HFF-Myc (cell line): ENCODE measurements around the gene RYR3.

Experiments used
- DNase-seq: peaks from one replicate; pipeline ENCODE4 v3.0.0-alpha.2; 2011; ENCODE audit warnings: low read depth; ENCODE audit errors: extremely low read depth
- H3K4me3 ChIP-seq: replicated peaks from 2 replicates; pipeline ENCODE4 v1.5.1; 2011; ENCODE audit warnings: low read depth, mild to moderate bottlenecking, control low read depth, low read length
- TF ChIP-seq, protein P1 (sequence below): IDR thresholded peaks from 2 replicates; pipeline ENCODE4 v1.5.1; 2012; ENCODE audit warnings: mild to moderate bottlenecking, low read depth, low read length, control low read depth; ENCODE audit errors: missing control alignments

The RYR3 gene

DNA sequence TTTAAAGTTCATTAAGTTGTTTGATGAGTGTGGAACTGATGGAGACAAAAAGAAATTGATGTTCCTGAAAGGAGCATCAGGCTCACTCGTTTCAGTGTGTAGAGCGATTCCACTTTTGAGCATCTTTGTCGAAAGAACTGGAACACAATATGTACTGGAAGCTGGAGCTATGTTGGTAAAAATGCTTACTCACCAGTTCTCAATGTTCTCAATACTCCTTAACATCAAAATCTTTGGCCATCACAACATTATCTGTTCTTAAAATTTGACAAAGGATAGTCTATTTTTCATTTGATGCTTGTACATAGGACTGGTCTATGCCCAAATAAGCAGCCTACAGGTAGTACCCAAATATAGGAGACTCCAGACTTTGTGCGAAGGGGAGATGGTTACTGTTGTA, 18.7 kb downstream of the RYR3 start:
- no peak overlapping the region for H3K4me3 ChIP-seq
- no peak for DNase-seq
- TF ChIP-seq, protein P1, sequence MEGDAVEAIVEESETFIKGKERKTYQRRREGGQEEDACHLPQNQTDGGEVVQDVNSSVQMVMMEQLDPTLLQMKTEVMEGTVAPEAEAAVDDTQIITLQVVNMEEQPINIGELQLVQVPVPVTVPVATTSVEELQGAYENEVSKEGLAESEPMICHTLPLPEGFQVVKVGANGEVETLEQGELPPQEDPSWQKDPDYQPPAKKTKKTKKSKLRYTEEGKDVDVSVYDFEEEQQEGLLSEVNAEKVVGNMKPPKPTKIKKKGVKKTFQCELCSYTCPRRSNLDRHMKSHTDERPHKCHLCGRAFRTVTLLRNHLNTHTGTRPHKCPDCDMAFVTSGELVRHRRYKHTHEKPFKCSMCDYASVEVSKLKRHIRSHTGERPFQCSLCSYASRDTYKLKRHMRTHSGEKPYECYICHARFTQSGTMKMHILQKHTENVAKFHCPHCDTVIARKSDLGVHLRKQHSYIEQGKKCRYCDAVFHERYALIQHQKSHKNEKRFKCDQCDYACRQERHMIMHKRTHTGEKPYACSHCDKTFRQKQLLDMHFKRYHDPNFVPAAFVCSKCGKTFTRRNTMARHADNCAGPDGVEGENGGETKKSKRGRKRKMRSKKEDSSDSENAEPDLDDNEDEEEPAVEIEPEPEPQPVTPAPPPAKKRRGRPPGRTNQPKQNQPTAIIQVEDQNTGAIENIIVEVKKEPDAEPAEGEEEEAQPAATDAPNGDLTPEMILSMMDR = no peak

DNA sequence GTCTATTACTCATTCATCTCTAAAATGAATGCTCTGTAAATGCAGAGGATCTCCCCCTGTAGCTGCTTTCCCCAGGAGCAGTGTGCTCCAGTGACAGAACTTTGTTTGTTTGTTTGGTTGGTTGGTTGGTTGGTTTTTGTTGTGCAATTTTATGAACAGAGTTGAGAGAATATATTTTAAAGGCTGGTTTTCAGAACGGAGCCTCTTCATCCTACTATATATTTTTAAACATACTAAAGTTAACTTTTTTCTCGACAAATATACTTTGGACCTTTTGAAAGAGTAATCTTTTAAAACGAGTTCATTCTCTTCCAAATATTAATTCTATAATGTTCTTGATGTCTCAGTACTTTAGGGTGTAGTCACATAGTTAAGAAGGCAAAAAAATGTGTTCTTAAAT, 20.2 kb downstream of the RYR3 start:
- no peak for DNase-seq
- TF ChIP-seq, protein P1 = no peak
- no peak overlapping the region for H3K4me3 ChIP-seq

DNA sequence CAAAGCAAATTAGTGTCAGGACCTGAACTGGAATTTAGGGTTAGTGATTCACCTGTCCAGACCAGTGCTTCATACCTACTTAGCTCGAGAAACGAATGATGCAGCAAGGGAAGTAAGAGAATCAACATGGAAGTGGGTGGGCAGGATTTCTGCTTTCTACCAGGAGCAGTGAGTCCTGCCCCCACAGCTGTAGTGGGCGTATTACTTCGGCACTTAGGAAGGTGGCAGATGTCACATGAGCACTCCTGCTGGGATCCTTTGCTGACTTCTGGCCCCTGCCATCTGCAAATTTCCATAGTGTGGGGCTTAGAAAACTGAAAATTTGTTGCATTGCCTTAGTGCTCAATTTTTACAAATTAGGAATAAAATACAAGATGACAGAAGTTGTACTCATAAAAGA, 31.2 kb downstream of the RYR3 start:
- TF ChIP-seq, protein P1 = no peak
- no peak overlapping the region for H3K4me3 ChIP-seq
- no peak for DNase-seq

DNA sequence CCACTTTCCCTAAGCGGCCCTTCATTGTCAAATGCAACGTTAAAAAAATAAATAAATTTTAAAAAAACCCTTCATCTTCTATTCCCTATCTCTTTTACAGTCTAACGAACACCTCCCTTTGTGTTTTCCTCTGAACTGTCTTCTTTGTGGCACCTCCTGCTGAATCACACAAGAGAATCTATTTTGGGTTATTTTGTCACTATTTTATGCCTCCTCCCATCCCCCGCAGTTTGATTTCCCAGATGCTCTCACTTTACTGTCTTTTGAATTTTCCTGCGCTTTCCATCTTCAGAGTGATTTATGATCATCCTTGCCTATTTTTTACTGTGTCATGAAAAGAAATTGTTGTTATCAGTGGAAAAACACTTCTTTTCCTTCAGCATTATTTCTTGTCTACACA, 32.5 kb downstream of the RYR3 start:
- H3K4me3 ChIP-seq = no peak overlapping the region
- TF ChIP-seq, protein P1 = no peak
- no peak for DNase-seq

DNA sequence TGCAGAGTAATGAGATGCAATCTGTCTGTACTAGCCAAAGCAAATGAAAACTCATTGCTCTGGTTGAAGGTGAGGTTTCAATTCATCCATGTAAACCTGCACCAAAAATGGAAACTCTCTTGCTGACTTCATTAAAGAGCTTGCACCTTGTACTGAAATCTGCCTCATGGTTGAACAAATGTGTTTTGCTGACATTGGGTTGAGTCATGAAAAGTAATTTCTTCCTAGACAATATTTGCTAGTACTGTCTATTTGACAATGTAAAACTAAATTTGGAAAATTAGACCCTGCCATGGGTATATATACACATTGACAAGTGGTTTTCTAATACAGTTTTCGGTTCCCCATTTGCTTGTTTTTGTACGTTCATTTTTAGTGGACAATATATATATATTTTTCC, 33.3 kb downstream of the RYR3 start:
- DNase-seq = no peak
- TF ChIP-seq, protein P1 = no peak
- H3K4me3 ChIP-seq = no peak overlapping the region

DNA sequence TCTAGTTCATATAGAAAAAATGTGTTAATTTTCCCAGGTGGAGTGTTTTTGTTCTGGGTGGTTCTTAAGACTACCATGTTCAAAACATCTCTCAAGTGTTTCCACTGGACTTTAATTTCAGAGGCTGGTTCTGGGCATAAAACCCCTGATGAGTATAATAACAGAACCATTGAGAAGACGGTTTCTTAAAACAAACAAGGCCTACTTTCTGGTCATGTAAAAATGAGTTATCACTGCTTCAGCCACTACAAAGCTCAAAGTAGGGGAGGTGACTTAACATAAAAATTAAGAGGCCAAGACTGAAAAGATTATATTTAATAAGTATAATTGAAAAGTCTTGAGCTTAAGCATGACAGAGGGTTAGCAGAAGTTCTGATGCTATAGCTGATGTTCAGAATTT, 33.8 kb downstream of the RYR3 start:
- DNase-seq = no peak
- TF ChIP-seq, protein P1 = no peak
- no peak overlapping the region for H3K4me3 ChIP-seq

DNA sequence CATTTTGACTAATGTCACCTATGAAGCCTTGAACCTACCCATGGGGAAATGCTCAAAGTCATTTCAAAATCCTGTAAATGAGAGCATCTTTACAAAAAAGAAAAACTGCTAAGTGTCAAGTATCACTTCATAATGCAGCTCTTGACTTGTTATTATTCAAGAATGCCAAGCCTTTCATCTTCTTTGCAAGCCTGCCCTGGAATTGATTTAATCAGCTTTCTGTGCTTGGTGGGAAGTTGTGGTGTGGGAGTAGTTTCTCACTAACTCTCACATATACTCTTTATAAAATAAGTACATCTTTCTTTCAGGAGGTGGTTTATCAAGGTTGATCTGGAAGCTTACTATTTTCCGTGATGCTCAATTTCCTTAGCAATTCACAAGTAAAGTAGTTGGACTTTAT, 43.6 kb downstream of the RYR3 start:
- no peak overlapping the region for H3K4me3 ChIP-seq
- TF ChIP-seq, protein P1 = no peak

More for the DNA sequence above, 43.6 kb downstream of the RYR3 start:
- DNase-seq = no peak
